ENCODE data around the gene ARRB2. TPM values are rescaled to one million over a fixed set of nuclear protein-coding genes. Genes with fewer than 3 reads are reported as not detected.

ARRB2 gene
- polyA plus RNA-seq, 1 donor from 2014 or later, result 28.3 TPM

DNA sequence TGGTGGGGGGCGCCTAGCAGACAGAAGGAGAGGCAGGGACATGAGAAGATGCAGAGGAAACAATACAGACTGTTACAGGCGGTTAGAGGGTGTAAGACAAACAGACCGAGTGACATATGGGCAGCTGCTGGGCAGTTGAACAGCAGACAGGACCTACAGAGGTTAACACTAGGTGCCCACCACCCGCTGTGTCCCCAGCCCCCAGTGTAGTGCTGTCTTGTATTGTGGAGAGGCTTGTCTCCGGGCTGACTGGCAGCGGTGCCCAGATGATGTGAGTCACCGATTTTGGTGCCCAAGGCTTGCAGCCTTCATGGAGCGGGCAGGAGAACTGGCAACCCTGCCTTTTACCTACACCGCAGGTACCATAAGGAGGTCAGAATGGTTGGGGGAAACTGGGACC is 31.7 kb downstream of the ARRB2 start:
- peaks cover 76% of the 10 kb centered on the region for H3K27me3 ChIP-seq (ENCODE audit: insufficient read depth, low read depth, low read length)
- no peaks in the 10 kb centered on the region for H3K9me2 ChIP-seq (ENCODE audit: insufficient read depth, low read length)
- H3K4me2 ChIP-seq (ENCODE audit: low read length), result no peak overlapping the region
- H3K27ac ChIP-seq (ENCODE audit: low read length), result no peak overlapping the region
- no peaks in the 10 kb centered on the region for H3K79me2 ChIP-seq (replicated peaks; ENCODE audit: insufficient read depth, low read length)
- no peak overlapping the region for H3K9ac ChIP-seq (ENCODE audit: low read length)
- no peaks in the 10 kb centered on the region for H3K9me3 ChIP-seq (ENCODE audit: low read length)
- no peak overlapping the region for H3K4me3 ChIP-seq (ENCODE audit: low read length)
- no peaks in the 10 kb centered on the region for H3K36me3 ChIP-seq (ENCODE audit: insufficient read depth, low read length)
- TF ChIP-seq MXI1 (conservative IDR thresholded peaks at IDR 0.05; ENCODE audit: poor library complexity, severe bottlenecking) (no peak), EZH2 (IDR thresholded peaks at IDR 0.05; ENCODE audit: borderline replicate concordance, insufficient read depth, low read length, poor library complexity, severe bottlenecking) (no peak), RAD21 (conservative IDR thresholded peaks at IDR 0.05) (no peak), POLR2AphosphoS5 (IDR thresholded peaks at IDR 0.05) (no peak), TAF1 (IDR thresholded peaks at IDR 0.05; ENCODE audit: low read depth) (no peak), SMC3 (conservative IDR thresholded peaks at IDR 0.05; ENCODE audit: poor library complexity) (no peak), EP300 (conservative IDR thresholded peaks at IDR 0.05; ENCODE audit: poor library complexity, severe bottlenecking) (no peak)
- TF ChIP-seq, protein P1, sequence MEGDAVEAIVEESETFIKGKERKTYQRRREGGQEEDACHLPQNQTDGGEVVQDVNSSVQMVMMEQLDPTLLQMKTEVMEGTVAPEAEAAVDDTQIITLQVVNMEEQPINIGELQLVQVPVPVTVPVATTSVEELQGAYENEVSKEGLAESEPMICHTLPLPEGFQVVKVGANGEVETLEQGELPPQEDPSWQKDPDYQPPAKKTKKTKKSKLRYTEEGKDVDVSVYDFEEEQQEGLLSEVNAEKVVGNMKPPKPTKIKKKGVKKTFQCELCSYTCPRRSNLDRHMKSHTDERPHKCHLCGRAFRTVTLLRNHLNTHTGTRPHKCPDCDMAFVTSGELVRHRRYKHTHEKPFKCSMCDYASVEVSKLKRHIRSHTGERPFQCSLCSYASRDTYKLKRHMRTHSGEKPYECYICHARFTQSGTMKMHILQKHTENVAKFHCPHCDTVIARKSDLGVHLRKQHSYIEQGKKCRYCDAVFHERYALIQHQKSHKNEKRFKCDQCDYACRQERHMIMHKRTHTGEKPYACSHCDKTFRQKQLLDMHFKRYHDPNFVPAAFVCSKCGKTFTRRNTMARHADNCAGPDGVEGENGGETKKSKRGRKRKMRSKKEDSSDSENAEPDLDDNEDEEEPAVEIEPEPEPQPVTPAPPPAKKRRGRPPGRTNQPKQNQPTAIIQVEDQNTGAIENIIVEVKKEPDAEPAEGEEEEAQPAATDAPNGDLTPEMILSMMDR (IDR thresholded peaks at IDR 0.05; ENCODE audit: poor library complexity, severe bottlenecking), result no peak
- no peak overlapping the region for H2AFZ ChIP-seq (ENCODE audit: low read depth, low read length)
- H3F3A ChIP-seq (ENCODE audit: insufficient read depth, low read length, poor library complexity, severe bottlenecking), result no peaks in the 10 kb centered on the region
- H4K20me1 ChIP-seq (ENCODE audit: insufficient read depth), result no peaks in the 10 kb centered on the region

DNA sequence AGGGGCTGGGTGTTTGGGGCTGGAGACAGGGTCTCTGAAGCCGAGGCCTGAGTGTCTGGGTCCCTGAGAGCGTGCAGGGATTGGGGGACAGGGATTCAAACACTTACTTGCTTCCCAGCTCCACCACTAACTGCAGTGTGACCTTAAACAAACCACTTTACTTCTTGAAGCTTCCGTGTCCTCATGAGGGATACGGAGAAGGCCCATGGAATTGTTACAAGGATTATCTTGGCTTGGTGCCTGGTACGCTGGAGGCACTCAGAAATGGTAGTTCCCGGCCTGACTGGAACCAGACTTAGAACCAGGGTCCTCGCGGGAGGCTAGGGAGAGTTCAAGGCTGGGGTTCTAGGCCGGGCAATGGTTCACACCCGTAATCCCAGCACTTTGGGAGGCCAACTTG is 32.2 kb downstream of the ARRB2 start:
- Histone ChIP-seq H3K4me3 (ENCODE audit: low read length) (no peak overlapping the region), H3K9ac (ENCODE audit: low read length) (no peak overlapping the region), H2AFZ (ENCODE audit: low read depth, low read length) (no peak overlapping the region), H3K79me2 (replicated peaks; ENCODE audit: insufficient read depth, low read length) (no peaks in the 10 kb centered on the region), H3K9me3 (ENCODE audit: low read length) (no peaks in the 10 kb centered on the region), H4K20me1 (ENCODE audit: insufficient read depth) (no peaks in the 10 kb centered on the region), H3K4me2 (ENCODE audit: low read length) (no peak overlapping the region), H3K27ac (ENCODE audit: low read length) (no peak overlapping the region), H3K9me2 (ENCODE audit: insufficient read depth, low read length) (no peaks in the 10 kb centered on the region), H3K36me3 (ENCODE audit: insufficient read depth, low read length) (no peaks in the 10 kb centered on the region), H3K27me3 (ENCODE audit: insufficient read depth, low read depth, low read length) (peaks cover 71% of the 10 kb centered on the region), H3F3A (ENCODE audit: insufficient read depth, low read length, poor library complexity, severe bottlenecking) (no peaks in the 10 kb centered on the region)
- TF ChIP-seq MXI1 (conservative IDR thresholded peaks at IDR 0.05; ENCODE audit: poor library complexity, severe bottlenecking), result no peak
- no peak for TF ChIP-seq RAD21 (conservative IDR thresholded peaks at IDR 0.05)
- no peak for TF ChIP-seq POLR2AphosphoS5 (IDR thresholded peaks at IDR 0.05)
- no peak for TF ChIP-seq TAF1 (IDR thresholded peaks at IDR 0.05; ENCODE audit: low read depth)
- TF ChIP-seq SMC3 (conservative IDR thresholded peaks at IDR 0.05; ENCODE audit: poor library complexity), result no peak
- TF ChIP-seq, protein P1 (IDR thresholded peaks at IDR 0.05; ENCODE audit: poor library complexity, severe bottlenecking), result no peak
- TF ChIP-seq EP300 (conservative IDR thresholded peaks at IDR 0.05; ENCODE audit: poor library complexity, severe bottlenecking), result no peak
- TF ChIP-seq EZH2 (IDR thresholded peaks at IDR 0.05; ENCODE audit: borderline replicate concordance, insufficient read depth, low read length, poor library complexity, severe bottlenecking), result no peak
- TF ChIP-seq, protein P2, sequence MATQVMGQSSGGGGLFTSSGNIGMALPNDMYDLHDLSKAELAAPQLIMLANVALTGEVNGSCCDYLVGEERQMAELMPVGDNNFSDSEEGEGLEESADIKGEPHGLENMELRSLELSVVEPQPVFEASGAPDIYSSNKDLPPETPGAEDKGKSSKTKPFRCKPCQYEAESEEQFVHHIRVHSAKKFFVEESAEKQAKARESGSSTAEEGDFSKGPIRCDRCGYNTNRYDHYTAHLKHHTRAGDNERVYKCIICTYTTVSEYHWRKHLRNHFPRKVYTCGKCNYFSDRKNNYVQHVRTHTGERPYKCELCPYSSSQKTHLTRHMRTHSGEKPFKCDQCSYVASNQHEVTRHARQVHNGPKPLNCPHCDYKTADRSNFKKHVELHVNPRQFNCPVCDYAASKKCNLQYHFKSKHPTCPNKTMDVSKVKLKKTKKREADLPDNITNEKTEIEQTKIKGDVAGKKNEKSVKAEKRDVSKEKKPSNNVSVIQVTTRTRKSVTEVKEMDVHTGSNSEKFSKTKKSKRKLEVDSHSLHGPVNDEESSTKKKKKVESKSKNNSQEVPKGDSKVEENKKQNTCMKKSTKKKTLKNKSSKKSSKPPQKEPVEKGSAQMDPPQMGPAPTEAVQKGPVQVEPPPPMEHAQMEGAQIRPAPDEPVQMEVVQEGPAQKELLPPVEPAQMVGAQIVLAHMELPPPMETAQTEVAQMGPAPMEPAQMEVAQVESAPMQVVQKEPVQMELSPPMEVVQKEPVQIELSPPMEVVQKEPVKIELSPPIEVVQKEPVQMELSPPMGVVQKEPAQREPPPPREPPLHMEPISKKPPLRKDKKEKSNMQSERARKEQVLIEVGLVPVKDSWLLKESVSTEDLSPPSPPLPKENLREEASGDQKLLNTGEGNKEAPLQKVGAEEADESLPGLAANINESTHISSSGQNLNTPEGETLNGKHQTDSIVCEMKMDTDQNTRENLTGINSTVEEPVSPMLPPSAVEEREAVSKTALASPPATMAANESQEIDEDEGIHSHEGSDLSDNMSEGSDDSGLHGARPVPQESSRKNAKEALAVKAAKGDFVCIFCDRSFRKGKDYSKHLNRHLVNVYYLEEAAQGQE (IDR thresholded peaks at IDR 0.05; ENCODE audit: borderline replicate concordance), result no peak

All from neural cell (in vitro differentiated cells).